ENCODE data around the gene CDH7.

CDH7 gene

DNA sequence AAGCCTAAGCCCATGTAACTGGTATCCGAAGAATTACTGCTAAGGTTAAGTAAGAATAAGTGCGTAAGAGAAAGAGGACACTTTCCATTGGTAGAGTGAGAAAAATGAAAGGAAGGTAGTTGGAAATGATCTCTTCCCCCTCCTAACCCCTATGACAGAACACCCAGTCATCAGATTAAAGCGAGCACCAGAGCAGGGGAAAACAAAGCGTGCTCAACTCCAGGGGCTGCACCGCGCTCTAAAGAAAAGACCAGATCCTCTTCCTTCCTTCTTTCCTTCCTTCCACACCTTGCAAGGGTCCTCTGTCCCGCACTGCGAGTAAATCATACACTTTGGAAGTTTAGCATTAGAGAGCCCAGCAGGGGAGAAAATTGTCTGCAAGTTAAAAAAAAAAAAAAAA lies 971 bp upstream of the CDH7 start:
- H3K9me3 ChIP-seq = no peaks in the 10 kb centered on the region
- peaks cover 0 to 17% of the 10 kb centered on the region in 2 donors for H3K27me3 ChIP-seq
- H3K4me1 ChIP-seq = peaks cover 0 to 17% (median 5%) of the 10 kb centered on the region in 4 donors
- intact Hi-C loops (cut with DNase I; ENCODE audit: low total_unique reads) = no loop called here
- no peaks in the 10 kb centered on the region for H3K36me3 ChIP-seq
- H3K27ac ChIP-seq = no peak overlapping the region
- H3K4me3 ChIP-seq = no peak overlapping the region
- DNase-seq = no peak
- TF ChIP-seq CTCF (IDR thresholded peaks at IDR 0.05) = no peak

DNA sequence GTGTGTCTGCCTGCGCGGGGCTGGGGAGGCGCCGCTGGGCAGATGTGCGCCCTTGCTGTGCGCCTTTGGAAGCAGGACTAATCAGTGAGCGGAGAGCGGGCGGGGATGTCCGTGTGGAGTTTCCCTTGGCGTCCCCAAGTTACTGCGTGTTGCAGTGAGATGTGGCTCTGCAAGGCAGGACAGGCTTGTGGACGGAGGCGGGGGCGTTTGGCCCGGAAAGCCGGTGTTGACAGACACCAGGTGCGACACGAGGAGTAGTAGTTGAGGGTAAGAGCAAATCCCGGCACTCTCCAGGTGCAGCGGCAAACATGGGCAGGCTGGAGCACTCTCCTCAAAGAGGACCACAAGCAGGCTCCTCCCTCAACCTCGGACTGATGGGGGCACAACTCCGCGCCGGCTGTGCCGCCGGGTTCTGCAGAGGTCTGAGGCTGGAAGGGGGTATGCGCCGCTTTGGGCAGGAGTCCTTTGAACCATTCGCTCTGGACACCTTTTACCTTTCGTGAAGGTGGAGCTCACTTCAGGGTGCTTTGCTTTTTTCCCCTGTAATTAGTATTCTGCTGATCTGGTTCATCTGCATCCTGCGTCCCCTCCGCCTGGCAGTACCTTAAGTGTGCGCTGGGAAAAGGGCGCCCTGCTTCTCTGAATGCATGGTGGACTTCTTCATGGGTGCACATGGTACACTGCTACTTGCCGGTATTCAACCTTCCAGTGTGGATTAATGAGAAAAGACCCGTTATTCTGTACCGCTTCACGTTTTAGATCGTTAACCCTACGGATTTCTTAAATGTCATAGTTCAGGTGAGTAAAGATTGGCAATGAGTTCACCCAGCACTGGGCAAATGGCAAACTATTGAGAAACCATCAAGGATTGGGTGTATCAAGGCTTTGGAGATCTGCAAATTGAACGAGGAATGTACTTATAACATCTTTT lies 608 bp downstream of the CDH7 start:
- Histone ChIP-seq H3K4me3 (peak overlapping the region; percentile 28 to 43), H3K9me3 (no peaks in the 10 kb centered on the region), H3K36me3 (no peaks in the 10 kb centered on the region), H3K27ac (no peak overlapping the region), H3K4me1 (peaks cover 0 to 17% (median 5%) of the 10 kb centered on the region in 4 donors), H3K27me3 (peaks cover 0 to 17% of the 10 kb centered on the region in 2 donors)
- intact Hi-C loops (cut with DNase I; ENCODE audit: low total_unique reads) = no loop called here
- TF ChIP-seq CTCF (IDR thresholded peaks at IDR 0.05) = no peak
- DNase-seq = no peak

- Histone ChIP-seq H3K27ac (no peak overlapping the region), H3K4me1 (peaks cover 0 to 17% (median 5%) of the 10 kb centered on the region in 4 donors), H3K9me3 (no peaks in the 10 kb centered on the region), H3K36me3 (no peaks in the 10 kb centered on the region), H3K27me3 (peaks cover 0 to 17% of the 10 kb centered on the region in 2 donors), H3K4me3 (no peak overlapping the region)
- no peak for DNase-seq
- TF ChIP-seq CTCF (IDR thresholded peaks at IDR 0.05) = no peak
- intact Hi-C loops (cut with DNase I; ENCODE audit: low total_unique reads) = no loop called here
These were observed 2.0 kb downstream of the CDH7 start for GRCh38 chr18:65752625-65753325.

- Histone ChIP-seq H3K9me3 (no peaks in the 10 kb centered on the region), H3K27ac (no peak overlapping the region), H3K27me3 (peaks cover 0 to 17% of the 10 kb centered on the region in 2 donors), H3K4me1 (peaks cover 0 to 17% (median 5%) of the 10 kb centered on the region in 4 donors), H3K36me3 (no peaks in the 10 kb centered on the region), H3K4me3 (no peak overlapping the region)
- no peak for DNase-seq
- intact Hi-C loops (cut with DNase I; ENCODE audit: low total_unique reads) = no loop called here
- TF ChIP-seq CTCF (IDR thresholded peaks at IDR 0.05) = no peak
These were observed 2.7 kb downstream of the CDH7 start for GRCh38 chr18:65753520-65753919.

DNA sequence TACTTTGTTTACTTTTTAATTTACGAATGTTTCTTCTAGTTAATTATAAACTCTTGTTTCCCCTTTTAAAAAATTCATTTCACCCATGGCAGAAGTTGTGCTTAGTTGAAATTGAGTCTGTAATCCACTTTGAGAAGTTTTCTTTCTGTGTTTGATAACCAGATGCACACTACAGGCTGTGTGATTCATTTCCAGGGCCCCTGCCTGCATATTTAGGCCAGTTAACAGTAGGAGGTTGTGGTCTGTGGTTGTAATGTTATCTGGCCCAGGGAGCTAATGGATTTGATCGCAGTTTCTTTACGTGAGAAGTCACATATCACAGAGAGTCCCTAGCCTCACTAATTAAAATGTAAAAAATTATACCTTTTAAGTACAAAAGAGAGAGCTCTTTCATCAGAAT lies 3.3 kb downstream of the CDH7 start:
- intact Hi-C loops (cut with DNase I; ENCODE audit: low total_unique reads) = no loop called here
- Histone ChIP-seq H3K4me1 (peaks cover 0 to 17% (median 5%) of the 10 kb centered on the region in 4 donors), H3K27me3 (peaks cover 0 to 17% of the 10 kb centered on the region in 2 donors), H3K27ac (no peak overlapping the region), H3K9me3 (no peaks in the 10 kb centered on the region), H3K36me3 (no peaks in the 10 kb centered on the region), H3K4me3 (no peak overlapping the region)
- TF ChIP-seq CTCF (IDR thresholded peaks at IDR 0.05) = no peak
- DNase-seq = no peak

Measured in tibial artery (tissue), 4 donors.